D721Med (cell line): ENCODE measurements around the gene FKBP5.

Experiments used
- DNase-seq: peaks from one replicate; pipeline ENCODE4 v3.0.0; 2011; ENCODE audit warnings: low spot score; ENCODE audit not compliant: insufficient read length
- FAIRE-seq: peaks from 2 replicates; lab custom pipeline; 2011; peaks lifted over from hg19 to GRCh38; lab: Jason Lieb, UNC
- TF ChIP-seq, protein P1 (sequence below): IDR thresholded peaks from 2 replicates; pipeline ENCODE4 v1.5.1; 2012; ENCODE audit warnings: mild to moderate bottlenecking, control low read depth; ENCODE audit not compliant: insufficient read depth; ENCODE audit errors: missing control alignments

FKBP5 gene

DNA sequence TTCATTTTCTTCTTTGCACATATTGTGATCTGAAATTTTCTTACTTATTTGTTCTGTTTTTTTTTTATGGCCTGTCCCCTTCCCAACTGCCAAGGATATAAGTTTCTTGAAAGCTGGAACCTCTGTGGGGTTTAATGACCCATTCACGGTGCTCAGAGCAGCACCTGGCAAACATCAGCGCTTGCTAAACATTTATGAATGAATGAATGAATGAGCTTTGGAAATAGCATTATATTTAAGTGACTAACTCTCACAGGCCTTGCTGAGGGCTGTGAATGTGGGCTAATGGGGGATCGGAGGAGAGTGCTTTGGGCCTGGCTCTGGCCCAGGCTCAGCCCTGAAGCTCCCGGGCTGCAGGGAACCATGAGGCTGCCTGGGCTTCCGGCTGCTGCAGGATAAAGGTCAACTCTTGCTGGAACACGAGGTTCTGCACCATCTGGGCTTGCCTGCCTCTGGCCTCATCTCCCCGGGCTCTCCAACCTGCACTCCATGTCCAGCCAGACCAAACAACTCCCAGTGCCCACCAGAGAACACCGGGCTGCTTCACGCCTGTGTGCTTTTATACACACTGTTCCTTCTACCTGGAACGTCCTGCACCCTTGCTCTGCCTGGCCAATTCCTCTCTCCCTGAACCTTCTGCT, 33.5 kb upstream of the FKBP5 start:
- no peak for FAIRE-seq
- TF ChIP-seq, protein P1, sequence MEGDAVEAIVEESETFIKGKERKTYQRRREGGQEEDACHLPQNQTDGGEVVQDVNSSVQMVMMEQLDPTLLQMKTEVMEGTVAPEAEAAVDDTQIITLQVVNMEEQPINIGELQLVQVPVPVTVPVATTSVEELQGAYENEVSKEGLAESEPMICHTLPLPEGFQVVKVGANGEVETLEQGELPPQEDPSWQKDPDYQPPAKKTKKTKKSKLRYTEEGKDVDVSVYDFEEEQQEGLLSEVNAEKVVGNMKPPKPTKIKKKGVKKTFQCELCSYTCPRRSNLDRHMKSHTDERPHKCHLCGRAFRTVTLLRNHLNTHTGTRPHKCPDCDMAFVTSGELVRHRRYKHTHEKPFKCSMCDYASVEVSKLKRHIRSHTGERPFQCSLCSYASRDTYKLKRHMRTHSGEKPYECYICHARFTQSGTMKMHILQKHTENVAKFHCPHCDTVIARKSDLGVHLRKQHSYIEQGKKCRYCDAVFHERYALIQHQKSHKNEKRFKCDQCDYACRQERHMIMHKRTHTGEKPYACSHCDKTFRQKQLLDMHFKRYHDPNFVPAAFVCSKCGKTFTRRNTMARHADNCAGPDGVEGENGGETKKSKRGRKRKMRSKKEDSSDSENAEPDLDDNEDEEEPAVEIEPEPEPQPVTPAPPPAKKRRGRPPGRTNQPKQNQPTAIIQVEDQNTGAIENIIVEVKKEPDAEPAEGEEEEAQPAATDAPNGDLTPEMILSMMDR, result no peak
- DNase-seq, result no peak

DNA sequence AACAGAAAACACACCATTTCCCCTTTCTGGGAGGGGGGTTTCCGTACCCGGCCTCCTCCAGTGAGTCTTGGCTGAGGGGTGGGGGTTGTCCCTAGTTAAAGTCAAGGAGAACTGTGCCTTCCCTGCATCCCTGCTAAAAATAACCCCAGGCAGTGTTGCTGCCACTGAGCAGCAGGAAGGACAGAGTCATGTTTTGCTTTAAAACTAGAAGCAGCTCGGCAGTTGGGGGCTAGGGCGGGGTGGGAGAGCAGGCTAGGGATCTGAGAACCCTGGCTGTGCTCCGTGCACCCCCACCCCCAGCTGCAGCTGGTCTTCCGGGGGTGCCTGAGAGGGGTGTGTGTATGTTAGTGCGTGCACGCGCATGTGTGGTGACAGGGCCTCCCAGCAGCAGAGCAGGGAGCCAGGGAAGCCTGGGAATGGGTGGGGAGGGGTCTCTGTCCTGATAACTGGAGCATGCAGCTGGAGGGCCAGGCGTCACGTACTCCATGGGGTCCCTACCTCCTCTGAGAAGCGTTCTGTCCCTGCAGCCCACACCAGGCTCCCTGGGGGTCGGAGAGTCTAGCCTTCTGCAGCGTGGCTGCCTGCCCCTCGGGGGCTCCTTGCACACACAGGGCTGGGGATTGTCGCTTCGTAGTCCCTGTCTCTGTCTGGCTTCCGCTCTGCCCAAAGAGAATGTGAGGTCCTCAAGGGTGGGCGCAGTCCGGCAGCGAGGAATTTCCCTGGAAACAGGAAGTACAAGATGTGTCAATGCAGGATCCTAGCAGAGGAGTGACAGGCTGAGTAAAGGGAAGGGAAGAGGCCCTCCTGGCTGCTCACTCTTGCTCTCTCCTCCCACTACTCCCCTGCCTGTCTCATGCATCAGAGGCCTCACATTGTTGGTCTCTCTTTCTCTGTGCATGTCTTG, 31.4 kb upstream of the FKBP5 start:
- DNase-seq (no peak), FAIRE-seq (no peak)
- TF ChIP-seq, protein P1, result no peak

DNA sequence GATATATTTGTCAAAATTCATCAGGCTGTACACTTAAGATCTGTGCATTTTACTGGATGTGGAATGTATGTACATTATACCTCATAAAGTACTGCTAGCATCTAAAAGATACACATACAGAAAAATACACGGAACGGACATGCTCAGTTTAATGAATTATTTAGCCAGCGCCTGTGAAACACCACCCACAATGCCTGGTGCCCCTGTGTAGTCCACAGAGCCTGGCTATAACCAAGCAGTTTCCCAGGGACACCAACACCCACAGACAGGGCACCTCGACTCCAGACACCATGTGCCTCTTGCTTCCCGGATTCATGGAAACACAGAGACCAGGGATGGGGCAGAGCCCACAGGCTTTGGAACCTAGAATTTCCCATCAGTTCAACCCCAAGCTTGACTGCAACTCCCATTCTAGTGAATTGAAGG, 30.7 kb upstream of the FKBP5 start:
- DNase-seq, result no peak
- TF ChIP-seq, protein P1, result no peak
- FAIRE-seq, result no peak

DNA sequence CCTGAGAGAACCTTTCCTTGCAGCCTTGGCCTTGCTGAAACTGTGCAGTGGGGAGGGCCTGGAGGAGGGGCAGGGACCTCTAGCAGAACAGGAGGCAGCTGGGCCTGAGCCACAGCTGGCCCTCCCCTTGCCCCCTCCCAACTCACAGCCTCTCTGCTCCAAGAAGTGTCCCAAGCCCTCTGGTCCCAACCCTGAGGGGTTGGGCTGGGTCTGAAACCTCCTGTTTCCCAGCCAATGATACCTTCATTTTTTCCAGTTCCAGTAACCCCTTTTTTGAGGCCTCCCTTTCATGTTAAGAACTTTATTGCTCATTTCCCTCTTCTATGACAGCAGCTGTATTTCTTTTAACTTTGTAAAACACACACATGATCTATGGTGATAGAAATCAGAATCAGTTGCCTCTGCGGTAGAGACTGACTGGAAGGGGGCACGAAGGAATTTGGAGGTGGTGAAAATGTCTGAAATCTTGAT, 30.2 kb upstream of the FKBP5 start:
- no peak for FAIRE-seq
- DNase-seq, result no peak
- TF ChIP-seq, protein P1, result no peak

DNA sequence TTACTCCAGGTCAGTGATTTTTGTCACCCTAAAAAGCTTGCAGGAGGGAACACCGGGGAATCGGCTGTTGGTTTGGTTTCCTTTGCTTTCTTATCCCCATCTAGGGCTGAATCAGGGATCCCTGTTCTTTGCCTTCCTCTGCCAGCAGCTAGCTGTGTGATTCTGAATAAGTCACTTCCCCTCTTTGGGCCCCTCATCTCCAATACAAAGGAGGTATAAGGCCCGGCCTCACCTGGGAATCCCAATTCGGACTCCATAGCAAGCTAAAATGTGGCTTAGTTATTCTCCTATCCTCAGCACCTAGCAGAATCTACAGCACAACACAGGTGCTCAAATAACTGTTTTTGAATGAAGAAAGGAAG, 29.6 kb upstream of the FKBP5 start:
- no peak for DNase-seq
- TF ChIP-seq, protein P1, result no peak
- FAIRE-seq, result no peak

DNA sequence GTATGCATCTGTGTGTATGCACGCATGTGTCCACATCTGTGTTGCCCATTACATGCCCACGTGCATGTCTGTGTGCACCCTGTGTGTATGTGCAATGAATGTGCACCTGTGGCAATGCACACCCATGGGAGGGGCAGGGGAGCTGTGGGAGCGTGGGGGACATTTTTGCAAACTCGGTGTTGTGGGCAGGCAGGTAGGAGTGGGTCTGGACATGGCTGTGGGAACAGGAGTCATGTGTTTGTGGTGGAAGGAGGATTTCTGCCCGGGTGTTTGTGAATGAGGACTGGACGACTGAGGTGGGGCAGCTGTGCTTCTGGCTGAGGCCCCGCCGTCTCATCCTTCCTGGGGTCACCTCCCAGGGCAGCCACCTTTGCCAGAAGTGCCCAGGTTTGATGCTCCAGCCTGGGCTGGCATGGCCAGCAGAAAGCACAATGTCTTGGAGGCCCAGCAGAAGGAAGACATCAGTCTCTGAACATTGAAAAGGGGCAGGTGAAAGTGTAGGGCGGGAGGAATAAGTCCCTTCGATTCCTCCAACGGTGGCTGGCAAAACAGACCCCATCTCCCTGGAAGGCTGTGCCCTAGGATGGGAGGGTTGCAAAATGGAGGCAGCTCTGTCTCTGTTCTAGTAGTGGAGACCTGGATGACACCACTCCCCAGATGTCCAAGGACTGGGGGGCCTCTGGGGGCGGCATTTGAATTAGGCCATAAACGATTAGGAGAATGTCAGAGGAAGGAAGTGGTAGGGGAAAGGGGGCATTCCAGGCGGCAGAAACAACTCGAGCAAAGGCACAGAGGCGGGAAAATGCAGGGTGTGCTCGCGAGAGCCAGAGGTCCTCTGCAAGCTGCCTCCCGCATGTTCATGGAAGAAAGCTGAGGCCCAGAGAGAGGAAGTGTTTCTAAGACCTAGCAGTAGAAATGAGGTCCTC, 29.0 kb upstream of the FKBP5 start:
- DNase-seq (no peak), FAIRE-seq (no peak)
- TF ChIP-seq, protein P1, result no peak
